ENCODE results near the gene LPAR1.

LPAR1 gene

DNA sequence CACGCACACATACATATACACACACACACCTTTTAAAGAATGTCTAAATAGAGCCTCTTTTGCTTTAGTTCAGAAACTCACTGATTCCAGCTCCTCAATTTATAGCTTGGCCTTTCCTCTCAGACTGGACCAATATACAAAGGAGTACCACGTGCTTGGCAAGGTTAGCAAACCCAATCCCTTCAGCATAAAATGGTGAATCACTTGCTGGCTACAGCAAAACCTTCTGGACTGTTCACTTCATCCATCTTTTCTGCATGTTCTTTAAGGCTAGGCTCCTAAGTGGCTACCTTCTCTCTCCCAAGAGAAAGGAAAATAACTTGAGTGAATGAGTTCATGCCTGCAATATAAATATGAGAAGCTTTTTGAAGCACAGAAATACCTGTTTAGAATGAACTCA lies 109.7 kb downstream of the LPAR1 start:
- TF ChIP-seq, protein P1, sequence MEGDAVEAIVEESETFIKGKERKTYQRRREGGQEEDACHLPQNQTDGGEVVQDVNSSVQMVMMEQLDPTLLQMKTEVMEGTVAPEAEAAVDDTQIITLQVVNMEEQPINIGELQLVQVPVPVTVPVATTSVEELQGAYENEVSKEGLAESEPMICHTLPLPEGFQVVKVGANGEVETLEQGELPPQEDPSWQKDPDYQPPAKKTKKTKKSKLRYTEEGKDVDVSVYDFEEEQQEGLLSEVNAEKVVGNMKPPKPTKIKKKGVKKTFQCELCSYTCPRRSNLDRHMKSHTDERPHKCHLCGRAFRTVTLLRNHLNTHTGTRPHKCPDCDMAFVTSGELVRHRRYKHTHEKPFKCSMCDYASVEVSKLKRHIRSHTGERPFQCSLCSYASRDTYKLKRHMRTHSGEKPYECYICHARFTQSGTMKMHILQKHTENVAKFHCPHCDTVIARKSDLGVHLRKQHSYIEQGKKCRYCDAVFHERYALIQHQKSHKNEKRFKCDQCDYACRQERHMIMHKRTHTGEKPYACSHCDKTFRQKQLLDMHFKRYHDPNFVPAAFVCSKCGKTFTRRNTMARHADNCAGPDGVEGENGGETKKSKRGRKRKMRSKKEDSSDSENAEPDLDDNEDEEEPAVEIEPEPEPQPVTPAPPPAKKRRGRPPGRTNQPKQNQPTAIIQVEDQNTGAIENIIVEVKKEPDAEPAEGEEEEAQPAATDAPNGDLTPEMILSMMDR (IDR thresholded peaks at IDR 0.05; ENCODE audit: low read depth, low read length, missing control alignments): no peak
- in situ Hi-C loops (cut with HindIII; ENCODE audit: low sequenced_read_pairs): no loop called here
- no peak for DNase-seq (ENCODE audit: low read depth)
- H3K4me3 ChIP-seq (ENCODE audit: low read depth, low read length): no peak overlapping the region

DNA sequence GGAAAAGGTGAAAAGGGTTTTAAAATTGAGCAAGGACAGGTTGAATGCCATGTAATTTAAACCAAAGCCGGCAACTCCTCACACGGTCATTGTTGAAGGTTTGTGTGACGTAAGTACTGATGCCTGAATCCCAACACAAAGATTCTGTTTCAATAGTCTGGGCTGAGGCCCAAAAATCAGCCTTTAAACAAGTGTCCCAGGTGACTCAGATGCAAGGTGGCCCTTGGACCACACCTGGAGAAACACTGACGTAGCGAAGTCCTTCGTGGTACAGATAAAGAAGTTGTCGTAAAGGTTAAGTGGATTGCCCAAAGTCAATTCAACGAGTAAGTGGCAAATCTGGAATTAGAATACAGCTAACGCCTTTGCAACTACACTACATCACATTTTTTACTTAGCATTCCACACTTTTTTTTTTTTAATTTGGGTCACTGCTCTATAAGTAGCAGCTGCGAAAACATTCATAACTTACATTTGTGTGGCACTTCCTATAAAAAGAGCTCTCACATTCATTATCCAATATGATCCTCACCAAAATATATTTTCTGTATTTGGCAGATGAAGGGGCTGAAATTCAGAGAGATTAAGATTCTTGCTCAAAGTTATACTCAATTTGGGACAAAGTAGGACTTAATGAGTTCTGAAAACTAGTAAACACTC lies 111.3 kb downstream of the LPAR1 start:
- in situ Hi-C loops (cut with HindIII; ENCODE audit: low sequenced_read_pairs): no loop called here
- H3K4me3 ChIP-seq (ENCODE audit: low read depth, low read length): no peak overlapping the region
- DNase-seq (ENCODE audit: low read depth): no peak
- TF ChIP-seq, protein P1 (IDR thresholded peaks at IDR 0.05; ENCODE audit: low read depth, low read length, missing control alignments): no peak

DNA sequence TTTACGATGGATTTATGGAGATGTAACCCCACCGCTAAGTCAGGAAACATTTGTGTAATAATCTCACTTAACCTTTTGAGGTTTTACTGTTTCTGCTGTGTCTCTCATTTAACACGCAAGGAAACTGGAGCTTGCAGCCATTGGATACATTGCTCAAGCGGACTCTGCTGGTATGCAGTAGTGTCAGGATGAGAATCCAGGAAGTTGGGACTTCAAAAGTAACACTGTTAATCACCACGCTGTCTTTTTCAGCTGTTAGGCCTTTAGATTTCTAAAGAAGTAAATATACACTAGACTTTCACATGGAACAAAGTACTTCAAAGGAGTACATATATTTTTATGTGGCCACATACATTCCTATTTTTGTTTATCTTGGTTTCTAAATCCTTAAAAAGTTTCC lies 114.7 kb downstream of the LPAR1 start:
- no peak overlapping the region for H3K4me3 ChIP-seq (ENCODE audit: low read depth, low read length)
- in situ Hi-C loops (cut with HindIII; ENCODE audit: low sequenced_read_pairs): no loop called here
- TF ChIP-seq, protein P1 (IDR thresholded peaks at IDR 0.05; ENCODE audit: low read depth, low read length, missing control alignments): no peak
- no peak for DNase-seq (ENCODE audit: low read depth)

- TF ChIP-seq, protein P1 (IDR thresholded peaks at IDR 0.05; ENCODE audit: low read depth, low read length, missing control alignments): no peak
- no peak overlapping the region for H3K4me3 ChIP-seq (ENCODE audit: low read depth, low read length)
- in situ Hi-C loops (cut with HindIII; ENCODE audit: low sequenced_read_pairs): no loop called here
- DNase-seq (ENCODE audit: low read depth): no peak
These were observed 116.1 kb downstream of the LPAR1 start for GRCh38 chr9:110922145-110922544.

DNA sequence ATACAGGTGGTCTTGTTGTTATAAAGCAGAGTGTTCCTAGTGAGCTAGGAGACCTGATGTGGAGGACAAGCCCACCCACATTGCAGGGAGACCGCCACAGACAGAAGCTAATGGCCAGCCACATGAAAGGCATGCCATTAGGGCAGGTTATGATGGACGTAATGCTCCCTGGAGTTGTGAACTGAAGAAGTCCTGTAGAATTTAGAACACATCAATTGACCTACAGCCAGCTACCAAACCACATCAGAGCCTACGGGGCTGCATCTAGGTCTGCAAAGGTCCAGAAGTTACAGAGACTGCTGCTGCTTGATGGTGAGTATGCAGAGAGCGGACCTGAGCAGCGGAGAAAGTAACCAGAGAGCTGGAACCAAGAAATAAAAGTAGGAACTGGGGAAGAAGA lies 116.6 kb downstream of the LPAR1 start:
- in situ Hi-C loops (cut with HindIII; ENCODE audit: low sequenced_read_pairs): no loop called here
- no peak for DNase-seq (ENCODE audit: low read depth)
- TF ChIP-seq, protein P1 (IDR thresholded peaks at IDR 0.05; ENCODE audit: low read depth, low read length, missing control alignments): no peak
- H3K4me3 ChIP-seq (ENCODE audit: low read depth, low read length): no peak overlapping the region

- no peak overlapping the region for H3K4me3 ChIP-seq (ENCODE audit: low read depth, low read length)
- DNase-seq (ENCODE audit: low read depth): no peak
- TF ChIP-seq, protein P1 (IDR thresholded peaks at IDR 0.05; ENCODE audit: low read depth, low read length, missing control alignments): no peak
- in situ Hi-C loops (cut with HindIII; ENCODE audit: low sequenced_read_pairs): no loop called here
These were observed 118.7 kb downstream of the LPAR1 start for GRCh38 chr9:110919609-110920008.

Data from astrocyte of the cerebellum (primary cell).